Effector memory CD8-positive, alpha-beta T cell (primary cell): Measurements from ENCODE around the gene ZDHHC20.
A peak's percentile ranks its signal among the peaks of the same experiment; 100 is the strongest.

Experiments used
- ATAC-seq: fragments of 150-1000 bp; cut with Tn5 transposase; replicated peaks from 2 replicates; pipeline ENCODE4 v1.10.0; 2021; ENCODE audit warnings: mild to moderate bottlenecking, moderate library complexity
- DNase-seq, 3 experiments: peaks; one replicate each; pipeline ENCODE4 v3.0.0; 2021
- H3K27ac Mint-ChIP-seq, 2 donors: one replicate each; pipeline ENCODE4 v1.8.0; 2022; ENCODE audit warnings: mild to moderate bottlenecking in 2 of 2, mixed read lengths in 2 of 2, moderate library complexity in 2 of 2
- H3K27me3 Mint-ChIP-seq, 2 donors: one replicate each; pipeline ENCODE4 v1.8.0; 2022; ENCODE audit warnings: mixed read lengths in 2 of 2
- H3K36me3 Mint-ChIP-seq: one replicate; pipeline ENCODE4 v1.8.0; 2022; ENCODE audit warnings: mild to moderate bottlenecking, moderate library complexity, mixed read lengths; ENCODE audit not compliant: insufficient read depth
- H3K4me1 Mint-ChIP-seq, 2 donors: one replicate each; pipeline ENCODE4 v1.8.0; 2022; ENCODE audit warnings: low read depth in 2 of 2, mixed read lengths in 2 of 2
- H3K4me3 Mint-ChIP-seq, 2 donors: one replicate each; pipeline ENCODE4 v1.8.0; 2022; ENCODE audit warnings: mild to moderate bottlenecking in 2 of 2, mixed read lengths in 2 of 2, moderate library complexity in 2 of 2
- H3K9me3 Mint-ChIP-seq, 2 donors: one replicate each; pipeline ENCODE4 v1.8.0; 2022; ENCODE audit warnings: mixed read lengths in 2 of 2

The ZDHHC20 gene

GRCh38 chr13:21371011-21371410 is 88.1 kb downstream of the ZDHHC20 start:
- H3K27ac Mint-ChIP-seq, result no peak overlapping the region
- no peaks in the 10 kb centered on the region for H3K9me3 Mint-ChIP-seq
- no peak overlapping the region for H3K4me3 Mint-ChIP-seq
- DNase-seq (no peak), ATAC-seq (no peak)
- H3K27me3 Mint-ChIP-seq, result no peaks in the 10 kb centered on the region
- peaks cover 15% of the 10 kb centered on the region for H3K36me3 Mint-ChIP-seq
- peaks cover 1 to 2% of the 10 kb centered on the region in 2 donors for H3K4me1 Mint-ChIP-seq

- ATAC-seq, result peak; percentile 80
- peaks cover 8 to 10% of the 10 kb centered on the region in 2 donors for H3K4me1 Mint-ChIP-seq
- peak overlapping the region; percentile 38 to 85 for H3K27ac Mint-ChIP-seq
- H3K9me3 Mint-ChIP-seq, result no peaks in the 10 kb centered on the region
- peak overlapping the region; percentile 23 to 26 for H3K4me3 Mint-ChIP-seq
- peak in 2 of 3 experiments; percentile 2 to 14 for DNase-seq
- H3K36me3 Mint-ChIP-seq, result no peaks in the 10 kb centered on the region
- no peaks in the 10 kb centered on the region for H3K27me3 Mint-ChIP-seq
Measured at GRCh38 chr13:21365574-21365973, 93.5 kb downstream of the ZDHHC20 start.

DNA sequence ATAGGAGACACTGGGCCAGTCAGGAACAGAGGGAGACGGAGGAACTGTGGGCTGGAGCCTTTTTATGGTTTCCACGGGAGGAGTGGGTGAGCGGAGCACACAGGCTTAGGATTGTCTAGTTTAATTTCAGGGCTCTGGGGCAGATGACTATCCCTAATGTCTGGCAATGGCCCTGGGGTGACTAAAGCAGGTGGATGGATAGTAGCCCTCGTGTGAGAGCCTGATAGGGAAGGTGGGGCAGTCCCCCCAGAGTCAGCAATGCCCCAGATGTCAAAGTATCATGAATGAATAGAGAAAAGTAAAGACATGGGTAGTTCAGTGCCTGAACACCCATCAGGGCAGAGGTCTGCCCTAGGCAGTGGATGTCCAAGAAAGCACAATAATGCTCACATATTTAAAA is 94.2 kb downstream of the ZDHHC20 start:
- Mint-ChIP-seq H3K27ac (peak overlapping the region in 1 of 2 donors; percentile 38), H3K27me3 (no peaks in the 10 kb centered on the region), H3K36me3 (no peaks in the 10 kb centered on the region), H3K4me3 (no peak overlapping the region), H3K4me1 (peaks cover 8 to 10% of the 10 kb centered on the region in 2 donors), H3K9me3 (no peaks in the 10 kb centered on the region)
- ATAC-seq, result no peak
- DNase-seq, result no peak

DNA sequence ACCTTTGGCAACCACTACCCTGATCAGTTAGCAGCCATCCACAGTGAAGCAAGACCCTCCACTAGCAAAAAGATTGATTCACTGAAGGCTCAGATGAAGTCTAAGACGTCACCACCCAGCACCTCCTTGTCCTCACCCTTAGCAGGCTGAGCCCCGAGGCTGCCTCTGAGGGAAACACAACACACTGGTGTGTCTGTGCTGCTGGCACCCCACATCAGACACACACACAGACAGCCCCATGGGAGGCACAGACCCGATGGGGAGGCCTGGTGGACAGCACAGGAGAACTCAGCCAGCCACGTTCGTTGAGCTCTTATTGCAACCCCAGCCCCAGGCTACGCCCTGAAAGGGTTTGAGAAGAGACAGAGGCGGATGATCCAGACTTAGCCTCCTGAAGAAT is 94.7 kb downstream of the ZDHHC20 start:
- H3K27me3 Mint-ChIP-seq, result no peaks in the 10 kb centered on the region
- DNase-seq, result no peak
- H3K36me3 Mint-ChIP-seq, result no peaks in the 10 kb centered on the region
- ATAC-seq, result no peak
- H3K9me3 Mint-ChIP-seq, result no peaks in the 10 kb centered on the region
- peak overlapping the region; percentile 38 for H3K27ac Mint-ChIP-seq
- H3K4me1 Mint-ChIP-seq, result peaks cover 8 to 10% of the 10 kb centered on the region in 2 donors
- no peak overlapping the region for H3K4me3 Mint-ChIP-seq

GRCh38 chr13:21362741-21363140 is 96.4 kb downstream of the ZDHHC20 start:
- ATAC-seq, result no peak
- no peak for DNase-seq
- H3K4me3 Mint-ChIP-seq, result no peak overlapping the region
- H3K36me3 Mint-ChIP-seq, result no peaks in the 10 kb centered on the region
- H3K27ac Mint-ChIP-seq, result peak overlapping the region in 1 of 2 donors; percentile 23
- H3K4me1 Mint-ChIP-seq, result peaks cover 8 to 10% of the 10 kb centered on the region in 2 donors
- no peaks in the 10 kb centered on the region for H3K9me3 Mint-ChIP-seq
- no peaks in the 10 kb centered on the region for H3K27me3 Mint-ChIP-seq

GRCh38 chr13:21361706-21362105 is 97.4 kb downstream of the ZDHHC20 start:
- ATAC-seq (no peak), DNase-seq (no peak)
- Mint-ChIP-seq H3K36me3 (no peaks in the 10 kb centered on the region), H3K9me3 (no peaks in the 10 kb centered on the region), H3K4me3 (no peak overlapping the region), H3K4me1 (peaks cover 8 to 10% of the 10 kb centered on the region in 2 donors), H3K27me3 (no peaks in the 10 kb centered on the region), H3K27ac (no peak overlapping the region)

DNA sequence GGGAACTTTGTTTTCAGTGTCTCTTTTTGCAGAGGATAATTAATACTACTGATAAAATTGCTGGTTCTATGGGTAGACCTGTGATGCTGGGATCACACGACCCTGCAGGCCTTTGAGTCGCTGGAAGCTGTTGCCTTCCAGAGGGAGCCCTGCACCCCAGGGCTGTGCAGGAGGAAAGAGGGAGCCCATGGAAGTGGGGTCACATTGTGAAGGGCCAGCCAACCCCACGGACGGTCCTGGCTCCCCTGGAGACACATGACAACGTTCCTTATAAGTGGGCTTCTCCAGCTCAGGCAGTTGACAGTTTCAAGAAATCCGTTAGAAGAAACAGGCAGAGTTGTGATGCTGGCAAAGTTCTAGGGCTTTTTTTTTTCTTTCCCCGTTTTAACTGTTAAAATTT is 98.0 kb downstream of the ZDHHC20 start:
- no peak overlapping the region for H3K27ac Mint-ChIP-seq
- peaks cover 8 to 9% of the 10 kb centered on the region in 2 donors for H3K4me1 Mint-ChIP-seq
- no peaks in the 10 kb centered on the region for H3K9me3 Mint-ChIP-seq
- DNase-seq (no peak), ATAC-seq (no peak)
- H3K36me3 Mint-ChIP-seq, result no peaks in the 10 kb centered on the region
- H3K4me3 Mint-ChIP-seq, result no peak overlapping the region
- H3K27me3 Mint-ChIP-seq, result no peaks in the 10 kb centered on the region

- Mint-ChIP-seq H3K4me1 (peaks cover 1 to 3% of the 10 kb centered on the region in 2 donors), H3K36me3 (no peaks in the 10 kb centered on the region), H3K27me3 (no peaks in the 10 kb centered on the region), H3K27ac (no peak overlapping the region), H3K9me3 (no peaks in the 10 kb centered on the region), H3K4me3 (no peak overlapping the region)
- DNase-seq (no peak), ATAC-seq (no peak)
Measured at GRCh38 chr13:21360463-21360862, 98.6 kb downstream of the ZDHHC20 start.

DNA sequence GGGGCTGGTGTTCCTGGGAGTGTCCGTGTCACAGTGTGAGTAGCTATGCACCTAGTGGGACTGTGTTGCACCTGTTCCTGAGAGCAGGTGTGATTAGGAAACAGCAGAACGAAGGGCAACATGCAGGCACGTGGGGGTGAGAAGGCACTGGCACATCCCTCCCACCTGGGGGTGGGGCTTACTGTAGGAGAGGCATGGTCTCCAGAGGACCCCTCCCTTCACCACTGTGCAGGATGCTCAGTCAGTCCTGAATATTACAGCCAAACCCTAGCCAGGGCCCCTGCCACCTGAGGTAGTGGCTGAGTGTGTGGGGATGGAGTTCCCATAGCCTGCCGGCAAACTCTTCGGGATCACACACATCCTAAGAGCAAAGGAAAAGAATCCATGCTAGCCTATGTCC is 99.2 kb downstream of the ZDHHC20 start:
- H3K4me1 Mint-ChIP-seq, result no peaks in the 10 kb centered on the region
- no peak for ATAC-seq
- no peak overlapping the region for H3K27ac Mint-ChIP-seq
- no peak for DNase-seq
- no peaks in the 10 kb centered on the region for H3K27me3 Mint-ChIP-seq
- H3K36me3 Mint-ChIP-seq, result no peaks in the 10 kb centered on the region
- H3K9me3 Mint-ChIP-seq, result no peaks in the 10 kb centered on the region
- H3K4me3 Mint-ChIP-seq, result no peak overlapping the region

DNA sequence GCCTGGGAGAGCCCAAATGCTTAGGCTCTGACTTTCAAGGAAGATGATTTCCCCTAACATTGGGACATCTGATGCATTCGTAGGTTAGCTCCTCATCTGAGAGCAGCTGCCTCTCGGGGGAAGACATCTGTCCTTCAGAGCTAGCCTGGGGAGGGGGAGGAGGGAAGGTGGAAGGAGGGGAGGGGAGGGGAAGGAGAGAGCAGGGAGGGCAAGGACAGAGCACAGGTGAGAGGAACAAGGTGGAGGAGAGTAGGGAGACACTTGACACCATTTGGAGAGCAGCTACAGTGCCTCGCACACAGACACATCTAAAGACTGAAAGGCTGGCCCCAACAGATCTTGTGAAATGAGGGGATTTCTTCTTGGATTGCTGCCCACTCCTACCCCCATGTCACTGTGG is 103.8 kb downstream of the ZDHHC20 start:
- no peaks in the 10 kb centered on the region for H3K4me1 Mint-ChIP-seq
- ATAC-seq (no peak), DNase-seq (no peak)
- H3K27me3 Mint-ChIP-seq, result no peaks in the 10 kb centered on the region
- no peaks in the 10 kb centered on the region for H3K36me3 Mint-ChIP-seq
- H3K9me3 Mint-ChIP-seq, result no peaks in the 10 kb centered on the region
- no peak overlapping the region for H3K4me3 Mint-ChIP-seq
- H3K27ac Mint-ChIP-seq, result no peak overlapping the region

GRCh38 chr13:21354721-21355120 is 104.4 kb downstream of the ZDHHC20 start:
- Mint-ChIP-seq H3K27me3 (no peaks in the 10 kb centered on the region), H3K36me3 (no peaks in the 10 kb centered on the region), H3K9me3 (no peaks in the 10 kb centered on the region), H3K27ac (no peak overlapping the region), H3K4me3 (no peak overlapping the region), H3K4me1 (no peaks in the 10 kb centered on the region)
- ATAC-seq (no peak), DNase-seq (no peak)

- H3K4me3 Mint-ChIP-seq, result no peak overlapping the region
- H3K36me3 Mint-ChIP-seq, result peaks cover 10% of the 10 kb centered on the region
- DNase-seq (no peak), ATAC-seq (no peak)
- no peaks in the 10 kb centered on the region for H3K27me3 Mint-ChIP-seq
- H3K27ac Mint-ChIP-seq, result no peak overlapping the region
- H3K9me3 Mint-ChIP-seq, result no peaks in the 10 kb centered on the region
- H3K4me1 Mint-ChIP-seq, result peaks cover 15 to 16% of the 10 kb centered on the region in 2 donors
Measured at GRCh38 chr13:21348488-21349120, 110.5 kb downstream of the ZDHHC20 start.

- ATAC-seq, result no peak
- no peaks in the 10 kb centered on the region for H3K9me3 Mint-ChIP-seq
- H3K4me1 Mint-ChIP-seq, result peaks cover 18% of the 10 kb centered on the region in 2 donors
- H3K36me3 Mint-ChIP-seq, result peaks cover 10% of the 10 kb centered on the region
- no peak for DNase-seq
- H3K27me3 Mint-ChIP-seq, result no peaks in the 10 kb centered on the region
- no peak overlapping the region for H3K4me3 Mint-ChIP-seq
- no peak overlapping the region for H3K27ac Mint-ChIP-seq
Measured at GRCh38 chr13:21347753-21348318, 111.3 kb downstream of the ZDHHC20 start.

- no peaks in the 10 kb centered on the region for H3K27me3 Mint-ChIP-seq
- ATAC-seq, result peak; percentile 86
- peaks cover 10% of the 10 kb centered on the region for H3K36me3 Mint-ChIP-seq
- DNase-seq, result peak; percentile 14 to 36 (median 32)
- H3K9me3 Mint-ChIP-seq, result no peaks in the 10 kb centered on the region
- peaks cover 18% of the 10 kb centered on the region in 2 donors for H3K4me1 Mint-ChIP-seq
- peak overlapping the region; percentile 77 to 82 for H3K4me3 Mint-ChIP-seq
- H3K27ac Mint-ChIP-seq, result peak overlapping the region; percentile 95 to 96
Measured at GRCh38 chr13:21344662-21345176, 114.4 kb downstream of the ZDHHC20 start.
